HG02943 (cell line): ENCODE results near the gene ALG2.
A peak's percentile ranks its signal among the peaks of the same experiment; 100 is the strongest.

ENCODE experiments used
- ATAC-seq: cut with Tn5 transposase; IDR thresholded peaks from one replicate; pipeline ENCODE4 v1.9.1; 2021; ENCODE audit warnings: mild to moderate bottlenecking, low read depth, moderate library complexity; ENCODE audit not compliant: unreplicated experiment

ALG2 gene, protein sequence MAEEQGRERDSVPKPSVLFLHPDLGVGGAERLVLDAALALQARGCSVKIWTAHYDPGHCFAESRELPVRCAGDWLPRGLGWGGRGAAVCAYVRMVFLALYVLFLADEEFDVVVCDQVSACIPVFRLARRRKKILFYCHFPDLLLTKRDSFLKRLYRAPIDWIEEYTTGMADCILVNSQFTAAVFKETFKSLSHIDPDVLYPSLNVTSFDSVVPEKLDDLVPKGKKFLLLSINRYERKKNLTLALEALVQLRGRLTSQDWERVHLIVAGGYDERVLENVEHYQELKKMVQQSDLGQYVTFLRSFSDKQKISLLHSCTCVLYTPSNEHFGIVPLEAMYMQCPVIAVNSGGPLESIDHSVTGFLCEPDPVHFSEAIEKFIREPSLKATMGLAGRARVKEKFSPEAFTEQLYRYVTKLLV

DNA sequence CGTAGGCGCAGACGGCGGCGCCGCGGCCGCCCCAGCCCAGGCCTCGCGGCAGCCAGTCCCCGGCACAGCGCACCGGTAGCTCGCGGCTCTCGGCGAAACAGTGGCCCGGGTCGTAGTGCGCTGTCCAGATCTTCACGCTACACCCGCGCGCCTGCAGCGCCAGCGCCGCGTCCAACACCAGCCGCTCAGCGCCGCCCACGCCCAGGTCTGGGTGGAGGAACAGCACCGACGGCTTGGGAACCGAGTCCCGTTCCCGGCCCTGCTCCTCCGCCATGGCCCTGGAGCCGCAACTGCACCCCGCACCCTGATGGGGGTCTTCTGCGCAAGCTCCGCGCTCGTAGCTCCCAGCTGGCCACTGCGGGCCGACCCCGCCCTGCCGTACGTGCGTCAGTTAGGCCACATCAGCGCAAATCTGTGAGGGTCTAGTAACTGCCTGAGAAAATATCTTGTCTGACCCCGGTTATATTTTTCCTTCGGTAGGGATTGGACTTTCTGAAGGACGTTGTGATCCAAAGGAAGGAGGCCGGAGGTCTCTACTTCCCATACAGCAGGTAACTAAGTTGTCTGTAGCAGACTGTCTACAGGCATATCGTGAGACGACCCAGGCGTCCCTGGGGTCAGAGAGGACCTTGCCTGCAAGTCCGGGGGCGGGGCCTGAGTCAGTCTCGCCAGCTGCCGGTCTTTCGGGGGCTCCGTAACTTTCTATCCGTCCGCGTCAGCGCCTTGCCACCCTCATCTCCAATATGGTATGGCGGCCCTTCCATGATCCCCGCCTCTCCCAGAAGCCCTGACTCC is at the start of gene ALG2, which contains the start of gene SEC61B:
Gene ALG2, minus strand, starts transcription at position 322 of the 795 bp plus-strand sequence. Its CDS starts 48 bp downstream, at position 274.
Gene SEC61B, plus strand, starts transcription at position 662 of the 795 bp plus-strand sequence. Its CDS starts 82 bp downstream, at position 744.
- ATAC-seq: peak; percentile 92

- ATAC-seq: no peak
Observed at GRCh38 chr9:99270491-99270890, 48.7 kb upstream of the ALG2 start.

GRCh38 chr9:99269416-99269815 is 47.7 kb upstream of the ALG2 start:
- ATAC-seq: no peak

- no peak for ATAC-seq
Observed at GRCh38 chr9:99266255-99267023, 44.7 kb upstream of the ALG2 start.

GRCh38 chr9:99265691-99266090 is 43.9 kb upstream of the ALG2 start:
- ATAC-seq: no peak

DNA sequence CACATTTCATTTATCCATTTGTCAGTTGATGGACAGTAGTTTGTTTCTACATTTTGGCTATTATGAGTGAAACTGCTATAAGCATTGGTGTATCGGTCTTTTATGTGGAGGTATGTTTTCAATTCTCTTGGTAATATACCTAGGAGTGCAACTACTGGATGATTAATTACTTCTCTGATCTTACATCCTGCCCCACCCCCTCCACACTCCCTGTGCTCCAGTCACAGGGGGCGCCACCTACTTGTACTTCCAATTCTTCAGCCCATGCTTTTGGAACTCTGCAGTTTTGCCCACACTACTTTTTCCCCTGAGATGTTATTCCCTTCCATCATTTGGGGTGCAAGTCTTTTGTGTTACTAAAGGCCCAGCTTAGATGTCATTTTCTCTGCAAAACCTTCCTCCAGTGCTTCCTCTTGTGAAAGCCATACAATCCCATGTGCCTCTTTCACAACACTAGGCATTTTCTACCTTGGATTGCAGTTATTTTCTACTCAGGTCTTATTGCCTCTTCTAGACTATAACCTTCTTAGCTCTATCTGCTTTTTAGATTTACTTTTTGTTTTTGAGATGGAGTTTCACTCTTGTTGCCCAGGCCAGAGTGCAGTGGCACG is 42.4 kb upstream of the ALG2 start:
- ATAC-seq: no peak

GRCh38 chr9:99262949-99263418 is 41.2 kb upstream of the ALG2 start:
- no peak for ATAC-seq

DNA sequence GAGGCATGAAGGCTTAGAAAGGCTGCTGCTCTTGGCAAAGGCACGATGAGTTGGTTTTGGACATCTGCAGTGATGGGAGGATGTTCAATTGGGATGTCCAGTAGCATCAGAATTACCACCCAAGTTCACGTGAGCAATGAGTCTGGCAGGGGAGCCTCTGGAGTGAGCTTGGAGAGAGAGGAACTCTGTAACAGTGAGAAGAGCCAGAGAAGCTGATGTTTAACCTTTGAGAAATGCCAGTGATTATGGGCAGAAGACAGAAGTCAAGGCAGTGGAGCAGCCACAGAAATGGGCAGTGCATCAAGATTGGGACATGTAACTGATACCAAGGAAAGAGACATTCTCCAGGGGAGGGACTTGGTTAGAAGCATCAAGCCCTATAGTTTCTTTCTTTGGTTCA is 40.2 kb upstream of the ALG2 start:
- no peak for ATAC-seq

DNA sequence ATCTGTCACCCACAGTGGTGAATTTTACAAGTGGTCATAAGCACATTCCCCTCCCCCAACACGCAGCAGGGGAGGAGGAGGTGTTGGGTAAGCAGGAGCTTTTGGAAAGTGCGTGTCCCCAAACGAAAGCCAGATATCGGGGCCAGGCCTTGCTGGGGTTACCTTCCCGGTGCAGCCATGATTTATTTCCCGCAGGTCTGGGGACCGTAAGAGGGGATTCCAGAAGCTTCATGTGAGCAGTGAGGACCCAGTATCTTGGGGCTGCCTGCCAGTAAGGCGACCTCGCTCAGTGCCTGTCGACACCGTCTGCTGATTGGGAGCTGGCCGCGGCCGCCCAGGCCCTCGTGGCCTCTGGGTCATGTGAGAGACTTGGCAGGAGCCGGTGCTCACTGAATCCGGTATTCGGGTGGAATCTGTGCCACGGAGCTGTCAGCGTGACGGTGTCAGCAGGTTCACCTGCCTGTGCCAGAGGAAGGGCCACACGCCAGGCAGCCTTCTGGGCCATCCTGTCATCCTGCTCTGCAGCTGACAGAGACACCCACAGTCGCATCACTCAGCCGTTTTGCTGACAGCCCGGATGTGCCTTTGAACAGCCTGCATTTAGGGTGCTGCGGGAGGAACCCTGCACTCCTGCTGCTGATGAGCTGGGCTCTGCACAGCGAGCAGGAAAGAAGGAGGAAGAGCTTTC is 37.6 kb upstream of the ALG2 start:
- ATAC-seq: no peak

GRCh38 chr9:99257723-99258389 is 36.1 kb upstream of the ALG2 start:
- ATAC-seq: no peak

DNA sequence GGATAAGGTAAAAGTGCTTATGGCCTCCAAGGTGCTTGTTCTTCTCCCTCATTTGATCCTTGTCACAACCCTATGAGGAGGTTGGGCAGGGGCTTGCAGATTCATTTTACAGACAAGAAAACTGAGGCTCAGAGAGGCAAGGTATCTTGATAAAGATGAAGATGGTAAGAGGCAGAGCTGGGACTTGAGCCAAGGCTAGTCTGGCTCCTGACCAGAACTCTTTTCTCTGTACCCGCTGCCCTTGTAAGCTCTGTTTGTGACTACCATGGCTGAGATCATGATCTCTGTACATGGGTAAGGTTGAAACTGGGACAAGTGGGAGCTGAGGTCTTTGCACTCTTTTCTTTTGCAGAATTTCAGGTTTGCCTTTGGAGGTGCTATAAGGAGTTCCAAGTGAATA is 33.9 kb upstream of the ALG2 start:
- ATAC-seq: no peak

GRCh38 chr9:99253772-99254431 is 32.2 kb upstream of the ALG2 start:
- peak; percentile 74 for ATAC-seq

- peak; percentile 29 for ATAC-seq
Observed at GRCh38 chr9:99253134-99253533, 31.4 kb upstream of the ALG2 start.

- no peak for ATAC-seq
Observed at GRCh38 chr9:99251157-99251556, 29.4 kb upstream of the ALG2 start.

DNA sequence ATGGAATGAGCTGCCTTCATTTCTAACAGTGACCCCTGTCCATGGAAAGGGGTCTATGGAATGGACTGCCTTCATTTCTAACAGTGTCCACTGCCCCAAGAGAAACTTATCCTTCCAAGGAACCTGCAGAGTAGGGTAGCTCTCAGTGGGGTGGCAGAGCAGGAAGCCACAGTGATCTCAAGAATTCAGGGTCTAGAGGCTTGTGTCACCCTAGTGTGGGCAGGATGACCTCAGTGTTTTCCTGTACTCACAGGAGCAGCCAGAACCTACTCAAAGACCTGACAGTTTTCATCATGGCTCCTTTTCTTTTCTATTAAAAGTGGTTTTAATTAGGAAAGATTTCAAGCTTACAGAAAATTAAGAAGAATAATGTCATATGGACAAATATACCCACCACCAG is 27.9 kb upstream of the ALG2 start:
- no peak for ATAC-seq

GRCh38 chr9:99244344-99245260 is 22.9 kb upstream of the ALG2 start:
- peak; percentile 84 for ATAC-seq

DNA sequence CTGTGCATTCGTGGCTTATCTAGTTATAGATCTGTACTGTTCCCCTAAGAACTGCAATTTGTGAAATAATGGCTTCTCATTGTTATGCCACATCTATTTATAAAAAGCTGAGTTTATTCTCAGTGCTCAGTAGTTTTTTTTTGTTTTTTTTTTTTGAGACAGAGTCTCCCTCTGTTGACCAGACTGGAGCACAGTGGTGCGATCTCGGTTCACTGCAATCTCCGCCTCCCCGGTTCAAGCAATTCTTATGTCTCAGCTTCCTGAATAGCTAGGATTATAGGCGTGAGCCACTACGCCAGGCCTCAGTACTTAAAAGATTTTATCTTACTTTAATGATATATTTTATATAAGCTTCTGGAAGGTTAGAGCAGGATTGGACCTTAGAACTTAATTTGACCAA is 19.4 kb upstream of the ALG2 start:
- no peak for ATAC-seq
